Central memory CD8-positive, alpha-beta T cell (primary cell): ENCODE results near the gene AFAP1L1.

Source experiments
- ATAC-seq: fragments of 150-1000 bp; cut with Tn5 transposase; replicated peaks from 2 replicates; pipeline ENCODE4 v1.10.0; 2022; ENCODE audit warnings: mild to moderate bottlenecking, moderate FRiP score, moderate number of reproducible peaks; ENCODE audit not compliant: poor library complexity, severe bottlenecking; ENCODE audit errors: extremely low read depth
- DNase-seq, 2 donors: peaks; one replicate each; pipeline ENCODE4 v3.0.0; 2021; ENCODE audit warnings: low spot score in 2 of 2
- H3K27ac Mint-ChIP-seq: one replicate; pipeline ENCODE4 v1.8.0; 2022; ENCODE audit warnings: low read depth, mild to moderate bottlenecking, moderate library complexity, mixed read lengths
- H3K27me3 Mint-ChIP-seq: one replicate; pipeline ENCODE4 v1.8.0; 2022; ENCODE audit warnings: mixed read lengths
- H3K36me3 Mint-ChIP-seq: one replicate; pipeline ENCODE4 v1.8.0; 2022; ENCODE audit warnings: mild to moderate bottlenecking, moderate library complexity, mixed read lengths; ENCODE audit not compliant: insufficient read depth
- H3K4me1 Mint-ChIP-seq: one replicate; pipeline ENCODE4 v1.8.0; 2022; ENCODE audit warnings: mixed read lengths
- H3K4me3 Mint-ChIP-seq: one replicate; pipeline ENCODE4 v1.8.0; 2022; ENCODE audit warnings: mild to moderate bottlenecking, moderate library complexity, mixed read lengths
- H3K9me3 Mint-ChIP-seq: one replicate; pipeline ENCODE4 v1.8.0; 2022; ENCODE audit warnings: mixed read lengths

Gene AFAP1L1

GRCh38 chr5:149333711-149334443 is 62.2 kb downstream of the AFAP1L1 start:
- Mint-ChIP-seq H3K4me1 (no peaks in the 10 kb centered on the region), H3K4me3 (no peak overlapping the region)
- DNase-seq = no peak

GRCh38 chr5:149337736-149338135 is 66.1 kb downstream of the AFAP1L1 start:
- DNase-seq = no peak
- H3K9me3 Mint-ChIP-seq = no peaks in the 10 kb centered on the region
- no peak overlapping the region for H3K27ac Mint-ChIP-seq
- no peak overlapping the region for H3K4me3 Mint-ChIP-seq
- no peaks in the 10 kb centered on the region for H3K4me1 Mint-ChIP-seq
- peaks cover 9% of the 10 kb centered on the region for H3K27me3 Mint-ChIP-seq
- no peak for ATAC-seq
- H3K36me3 Mint-ChIP-seq = peaks cover 4% of the 10 kb centered on the region

More at GRCh38 chr5:149333711-149334443, 62.2 kb downstream of the AFAP1L1 start:
- Mint-ChIP-seq H3K27me3 (peaks cover 9% of the 10 kb centered on the region), H3K27ac (no peak overlapping the region), H3K36me3 (peaks cover 4% of the 10 kb centered on the region), H3K9me3 (no peaks in the 10 kb centered on the region)
- no peak for ATAC-seq

GRCh38 chr5:149338364-149338763 is 66.7 kb downstream of the AFAP1L1 start:
- Mint-ChIP-seq H3K9me3 (no peaks in the 10 kb centered on the region), H3K36me3 (peaks cover 4% of the 10 kb centered on the region), H3K27me3 (peaks cover 9% of the 10 kb centered on the region), H3K4me3 (no peak overlapping the region), H3K4me1 (no peaks in the 10 kb centered on the region), H3K27ac (no peak overlapping the region)
- DNase-seq (no peak), ATAC-seq (no peak)

GRCh38 chr5:149340920-149341319 is 69.3 kb downstream of the AFAP1L1 start:
- no peak for ATAC-seq
- H3K4me3 Mint-ChIP-seq = no peak overlapping the region
- peaks cover 18% of the 10 kb centered on the region for H3K4me1 Mint-ChIP-seq
- no peak for DNase-seq
- H3K36me3 Mint-ChIP-seq = peaks cover 8% of the 10 kb centered on the region
- no peak overlapping the region for H3K27ac Mint-ChIP-seq
- H3K9me3 Mint-ChIP-seq = no peaks in the 10 kb centered on the region
- H3K27me3 Mint-ChIP-seq = no peaks in the 10 kb centered on the region

- H3K4me1 Mint-ChIP-seq = peaks cover 24% of the 10 kb centered on the region
- no peak overlapping the region for H3K27ac Mint-ChIP-seq
- peaks cover 12% of the 10 kb centered on the region for H3K36me3 Mint-ChIP-seq
- H3K9me3 Mint-ChIP-seq = no peaks in the 10 kb centered on the region
- ATAC-seq (no peak), DNase-seq (no peak)
- no peaks in the 10 kb centered on the region for H3K27me3 Mint-ChIP-seq
- no peak overlapping the region for H3K4me3 Mint-ChIP-seq
Observed at GRCh38 chr5:149341876-149342275, 70.2 kb downstream of the AFAP1L1 start.

- H3K4me3 Mint-ChIP-seq = peak overlapping the region; percentile 90
- peaks cover 22% of the 10 kb centered on the region for H3K36me3 Mint-ChIP-seq
- no peaks in the 10 kb centered on the region for H3K27me3 Mint-ChIP-seq
- H3K4me1 Mint-ChIP-seq = peaks cover 44% of the 10 kb centered on the region
- no peak for DNase-seq
- no peak overlapping the region for H3K27ac Mint-ChIP-seq
- no peaks in the 10 kb centered on the region for H3K9me3 Mint-ChIP-seq
- no peak for ATAC-seq
Observed at GRCh38 chr5:149344151-149344550, 72.5 kb downstream of the AFAP1L1 start.

- peaks cover 52% of the 10 kb centered on the region for H3K4me1 Mint-ChIP-seq
- no peaks in the 10 kb centered on the region for H3K27me3 Mint-ChIP-seq
- peaks cover 34% of the 10 kb centered on the region for H3K36me3 Mint-ChIP-seq
- H3K4me3 Mint-ChIP-seq = peak within 1 kb of the TSS; percentile 90
- ATAC-seq = peak; percentile 73
- H3K9me3 Mint-ChIP-seq = no peaks in the 10 kb centered on the region
- H3K27ac Mint-ChIP-seq = peak within 1 kb of the TSS; percentile 84
- DNase-seq = peak; percentile 63 to 68
Observed at GRCh38 chr5:149345147-149345891, 73.7 kb downstream of the AFAP1L1 start, which contains the start of gene GRPEL2. Gene GRPEL2, plus strand, starts transcription at chr5:149345499. Its CDS starts 41 bp downstream, at chr5:149345540.

GRCh38 chr5:149345892-149346222 is 74.2 kb downstream of the AFAP1L1 start:
- DNase-seq = no peak
- H3K4me1 Mint-ChIP-seq = peaks cover 56% of the 10 kb centered on the region
- H3K27me3 Mint-ChIP-seq = no peaks in the 10 kb centered on the region
- no peaks in the 10 kb centered on the region for H3K9me3 Mint-ChIP-seq
- peak overlapping the region; percentile 84 for H3K27ac Mint-ChIP-seq
- ATAC-seq = no peak
- H3K4me3 Mint-ChIP-seq = peak overlapping the region; percentile 90
- H3K36me3 Mint-ChIP-seq = peaks cover 39% of the 10 kb centered on the region

GRCh38 chr5:149348518-149348917 is 76.9 kb downstream of the AFAP1L1 start:
- Mint-ChIP-seq H3K27me3 (no peaks in the 10 kb centered on the region), H3K36me3 (peaks cover 61% of the 10 kb centered on the region), H3K27ac (peak overlapping the region; percentile 83), H3K9me3 (no peaks in the 10 kb centered on the region), H3K4me3 (peak overlapping the region; percentile 51), H3K4me1 (peaks cover 63% of the 10 kb centered on the region)
- DNase-seq (no peak), ATAC-seq (no peak)

GRCh38 chr5:149349382-149349781 is 77.7 kb downstream of the AFAP1L1 start:
- Mint-ChIP-seq H3K27me3 (no peaks in the 10 kb centered on the region), H3K27ac (no peak overlapping the region), H3K9me3 (no peaks in the 10 kb centered on the region), H3K4me1 (peaks cover 58% of the 10 kb centered on the region), H3K36me3 (peaks cover 68% of the 10 kb centered on the region), H3K4me3 (no peak overlapping the region)
- ATAC-seq = no peak
- no peak for DNase-seq

GRCh38 chr5:149352169-149352568 is 80.5 kb downstream of the AFAP1L1 start:
- no peak overlapping the region for H3K4me3 Mint-ChIP-seq
- H3K27me3 Mint-ChIP-seq = no peaks in the 10 kb centered on the region
- peaks cover 36% of the 10 kb centered on the region for H3K4me1 Mint-ChIP-seq
- no peaks in the 10 kb centered on the region for H3K9me3 Mint-ChIP-seq
- peak overlapping the region; percentile 41 for H3K27ac Mint-ChIP-seq
- ATAC-seq (no peak), DNase-seq (no peak)
- H3K36me3 Mint-ChIP-seq = peaks cover 66% of the 10 kb centered on the region

- H3K36me3 Mint-ChIP-seq = peaks cover 61% of the 10 kb centered on the region
- ATAC-seq (no peak), DNase-seq (no peak)
- peaks cover 29% of the 10 kb centered on the region for H3K4me1 Mint-ChIP-seq
- H3K9me3 Mint-ChIP-seq = no peaks in the 10 kb centered on the region
- no peaks in the 10 kb centered on the region for H3K27me3 Mint-ChIP-seq
- H3K27ac Mint-ChIP-seq = no peak overlapping the region
- no peak overlapping the region for H3K4me3 Mint-ChIP-seq
Observed at GRCh38 chr5:149353911-149354310, 82.3 kb downstream of the AFAP1L1 start.

- H3K4me1 Mint-ChIP-seq = peaks cover 30% of the 10 kb centered on the region
- H3K27me3 Mint-ChIP-seq = no peaks in the 10 kb centered on the region
- no peak overlapping the region for H3K27ac Mint-ChIP-seq
- no peaks in the 10 kb centered on the region for H3K9me3 Mint-ChIP-seq
- DNase-seq = no peak
- peaks cover 44% of the 10 kb centered on the region for H3K36me3 Mint-ChIP-seq
- no peak overlapping the region for H3K4me3 Mint-ChIP-seq
- no peak for ATAC-seq
Observed at GRCh38 chr5:149355688-149356087, 84.0 kb downstream of the AFAP1L1 start.
